Stimulated activated CD4-positive, alpha-beta T cell treated with anti-CD3 and anti-CD28 coated beads, Interleukin-1b, Interleukin-23, amount 100 ng/mL, for 24 hours (primary cell): ENCODE data around the gene NCBP3.

Experiments
- DNase-seq, 4 experiments: peaks; one replicate each; pipeline ENCODE4 v3.0.0-alpha.2; 2020; ENCODE audit warnings: low read depth in 4 of 4, low spot score in 1 of 4

NCBP3 gene, protein sequence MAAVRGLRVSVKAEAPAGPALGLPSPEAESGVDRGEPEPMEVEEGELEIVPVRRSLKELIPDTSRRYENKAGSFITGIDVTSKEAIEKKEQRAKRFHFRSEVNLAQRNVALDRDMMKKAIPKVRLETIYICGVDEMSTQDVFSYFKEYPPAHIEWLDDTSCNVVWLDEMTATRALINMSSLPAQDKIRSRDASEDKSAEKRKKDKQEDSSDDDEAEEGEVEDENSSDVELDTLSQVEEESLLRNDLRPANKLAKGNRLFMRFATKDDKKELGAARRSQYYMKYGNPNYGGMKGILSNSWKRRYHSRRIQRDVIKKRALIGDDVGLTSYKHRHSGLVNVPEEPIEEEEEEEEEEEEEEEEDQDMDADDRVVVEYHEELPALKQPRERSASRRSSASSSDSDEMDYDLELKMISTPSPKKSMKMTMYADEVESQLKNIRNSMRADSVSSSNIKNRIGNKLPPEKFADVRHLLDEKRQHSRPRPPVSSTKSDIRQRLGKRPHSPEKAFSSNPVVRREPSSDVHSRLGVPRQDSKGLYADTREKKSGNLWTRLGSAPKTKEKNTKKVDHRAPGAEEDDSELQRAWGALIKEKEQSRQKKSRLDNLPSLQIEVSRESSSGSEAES

DNA sequence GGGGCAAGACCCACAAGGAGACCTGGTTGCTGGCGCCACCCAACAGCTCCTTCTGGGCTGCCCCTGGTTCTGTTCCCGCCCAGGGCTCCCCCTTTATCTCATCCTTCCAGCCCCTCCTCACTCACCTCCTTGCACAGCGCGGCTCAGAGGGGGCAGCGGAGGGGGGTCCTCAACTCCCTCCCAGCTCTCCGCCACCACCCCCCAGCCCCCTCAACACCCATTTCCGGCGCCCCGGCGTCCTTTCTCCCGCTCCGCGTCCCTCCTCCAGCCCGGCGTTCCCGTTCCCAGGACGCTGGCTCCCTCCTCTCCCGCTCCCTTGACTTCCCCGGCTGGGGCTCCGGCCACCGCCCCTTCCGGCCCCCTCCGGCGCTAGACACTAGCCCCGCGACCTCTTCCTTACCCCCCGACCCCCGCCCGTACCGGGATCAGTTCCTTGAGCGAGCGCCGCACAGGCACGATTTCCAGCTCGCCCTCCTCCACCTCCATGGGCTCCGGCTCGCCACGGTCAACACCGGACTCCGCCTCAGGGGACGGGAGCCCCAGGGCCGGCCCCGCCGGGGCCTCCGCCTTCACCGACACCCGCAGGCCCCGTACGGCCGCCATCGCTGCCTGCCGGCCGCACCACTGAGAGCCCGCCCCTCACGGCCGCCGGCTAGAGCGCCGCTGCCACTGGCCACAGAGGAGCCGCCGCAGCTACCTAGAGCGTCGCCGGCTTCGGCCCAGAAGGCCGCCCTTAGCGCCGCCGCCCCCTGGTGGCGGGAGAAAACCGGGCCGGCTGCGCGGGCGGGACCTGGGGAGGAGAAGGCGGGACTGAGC lies at the start of gene NCBP3:
Gene NCBP3 (minus strand): TSS at position 626 of the 816 bp plus-strand sequence. CDS start 23 bp downstream, at position 603.
- peak; percentile 77 to 90 (median 85) for DNase-seq

DNA sequence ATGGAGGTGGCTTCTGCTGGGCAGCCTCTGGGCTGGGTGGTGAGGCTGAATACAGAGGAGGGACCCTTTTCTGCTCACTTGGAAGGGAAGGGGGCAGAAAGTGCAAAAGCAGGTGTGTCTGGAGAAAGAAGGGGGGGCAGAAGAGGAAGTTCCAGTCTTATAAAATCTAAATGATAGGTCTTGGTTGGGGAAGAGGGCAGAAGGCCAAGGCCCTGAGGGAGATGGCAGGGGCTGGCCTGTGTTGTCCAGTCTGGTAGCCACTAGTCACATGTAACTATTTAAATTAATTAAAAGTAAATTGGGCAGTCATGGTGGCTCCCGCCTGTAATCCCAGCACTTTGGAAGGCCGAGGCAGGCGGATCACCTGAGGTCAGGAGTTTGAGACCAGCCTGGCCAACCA lies 49.3 kb upstream of the NCBP3 start:
- no peak for DNase-seq

DNA sequence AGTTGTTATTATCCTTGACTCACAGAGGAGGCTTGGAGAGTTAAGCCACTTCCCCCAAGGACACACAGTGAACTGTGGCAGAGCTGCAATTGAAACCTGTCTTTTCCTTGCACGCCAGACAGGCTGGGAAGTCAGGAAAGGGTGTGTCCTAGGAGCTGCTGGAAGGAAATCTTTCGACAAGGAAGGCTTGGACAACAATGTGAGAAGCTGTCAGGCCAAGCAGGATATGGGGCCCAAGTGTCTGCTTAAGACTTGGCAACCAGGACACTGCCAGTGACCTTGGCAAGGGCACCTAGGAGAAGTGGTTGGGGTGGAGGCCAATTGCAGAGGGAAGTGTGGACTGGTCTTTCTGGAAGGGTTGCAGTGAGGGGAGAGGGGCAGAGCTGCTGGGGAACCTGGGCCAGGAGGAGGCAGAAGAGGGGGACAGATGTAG lies 48.9 kb upstream of the NCBP3 start:
- DNase-seq: no peak

DNA sequence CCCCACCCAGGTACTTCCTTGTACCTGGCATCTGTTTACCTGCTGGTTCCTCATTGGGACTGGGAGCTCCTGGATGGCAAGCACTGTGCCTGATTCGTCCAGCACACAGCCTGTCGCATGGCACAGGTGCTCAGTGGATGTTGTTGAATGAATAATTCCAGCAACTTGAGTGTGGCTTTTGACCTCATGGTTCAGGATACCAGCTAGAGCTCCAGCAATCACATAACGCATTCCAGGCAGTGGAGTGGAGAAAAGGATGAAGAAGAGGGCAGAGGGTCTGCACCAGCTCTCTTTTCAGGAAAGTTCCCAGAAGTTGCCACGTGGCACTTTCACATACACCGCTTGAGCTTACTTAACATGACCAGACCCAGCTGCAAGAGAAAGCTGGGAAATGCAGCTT lies 48.1 kb upstream of the NCBP3 start:
- DNase-seq: no peak

DNA sequence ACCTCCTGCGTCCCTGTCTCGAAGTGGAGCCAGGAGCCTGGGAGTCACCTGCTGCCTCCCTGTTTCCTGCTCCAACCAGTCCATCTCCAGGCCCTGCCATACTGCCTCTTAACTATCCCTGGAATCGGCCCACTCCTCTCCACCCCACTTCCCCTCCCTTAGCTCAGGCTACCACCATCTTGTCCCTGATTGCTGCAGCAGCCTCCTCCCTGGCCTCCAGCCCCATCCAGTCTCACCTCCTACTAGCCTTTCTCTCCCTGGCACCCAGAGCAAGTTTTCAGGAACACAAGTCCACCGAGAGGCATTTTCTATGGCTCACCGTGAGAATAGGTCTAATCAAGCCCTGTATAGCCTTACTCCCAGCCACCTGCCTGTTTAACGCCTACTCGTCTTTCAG lies 47.7 kb upstream of the NCBP3 start:
- DNase-seq: no peak

DNA sequence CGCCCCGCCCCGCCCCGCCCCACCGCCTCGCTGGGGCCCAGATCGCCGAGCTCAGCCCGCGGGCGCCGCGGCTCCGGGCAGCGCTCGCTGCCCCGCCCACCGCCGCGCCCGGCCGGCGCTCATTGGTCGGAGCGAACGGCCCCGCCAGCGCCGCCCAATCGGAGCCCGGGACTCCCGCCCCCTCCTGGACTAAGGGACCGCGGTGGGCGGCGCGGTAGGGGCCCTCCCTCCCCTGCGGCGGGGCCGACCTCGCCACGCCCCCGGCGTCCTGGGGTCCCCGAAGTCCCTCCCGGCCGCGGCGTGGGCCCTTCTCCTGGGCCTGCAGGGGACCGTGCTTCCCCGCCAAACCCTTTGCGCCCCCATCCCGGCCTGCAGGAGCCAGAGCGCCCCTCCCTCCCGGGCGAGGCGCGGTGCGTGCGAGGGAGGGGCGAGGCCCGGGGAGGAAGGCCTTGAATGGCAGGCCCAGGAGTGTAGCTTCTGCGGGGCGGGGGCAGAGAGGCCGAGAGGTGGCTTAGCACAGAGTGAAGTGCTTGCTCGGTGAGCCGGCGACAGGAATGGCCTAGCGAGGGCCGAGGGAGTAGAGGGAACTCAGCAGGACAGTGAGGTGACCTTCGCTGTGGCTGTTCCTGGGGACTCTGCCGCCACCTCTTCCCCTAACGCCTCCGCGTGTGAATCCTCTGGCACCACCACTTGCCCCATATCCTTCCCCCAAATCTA lies 47.1 kb upstream of the NCBP3 start, which contains the start of gene CAMKK1:
Gene CAMKK1 (minus strand): TSS at position 51 of the 717 bp plus-strand sequence. CDS start 7,366 bp downstream, outside the sequence.
- peak; percentile 60 to 90 (median 74) for DNase-seq

DNA sequence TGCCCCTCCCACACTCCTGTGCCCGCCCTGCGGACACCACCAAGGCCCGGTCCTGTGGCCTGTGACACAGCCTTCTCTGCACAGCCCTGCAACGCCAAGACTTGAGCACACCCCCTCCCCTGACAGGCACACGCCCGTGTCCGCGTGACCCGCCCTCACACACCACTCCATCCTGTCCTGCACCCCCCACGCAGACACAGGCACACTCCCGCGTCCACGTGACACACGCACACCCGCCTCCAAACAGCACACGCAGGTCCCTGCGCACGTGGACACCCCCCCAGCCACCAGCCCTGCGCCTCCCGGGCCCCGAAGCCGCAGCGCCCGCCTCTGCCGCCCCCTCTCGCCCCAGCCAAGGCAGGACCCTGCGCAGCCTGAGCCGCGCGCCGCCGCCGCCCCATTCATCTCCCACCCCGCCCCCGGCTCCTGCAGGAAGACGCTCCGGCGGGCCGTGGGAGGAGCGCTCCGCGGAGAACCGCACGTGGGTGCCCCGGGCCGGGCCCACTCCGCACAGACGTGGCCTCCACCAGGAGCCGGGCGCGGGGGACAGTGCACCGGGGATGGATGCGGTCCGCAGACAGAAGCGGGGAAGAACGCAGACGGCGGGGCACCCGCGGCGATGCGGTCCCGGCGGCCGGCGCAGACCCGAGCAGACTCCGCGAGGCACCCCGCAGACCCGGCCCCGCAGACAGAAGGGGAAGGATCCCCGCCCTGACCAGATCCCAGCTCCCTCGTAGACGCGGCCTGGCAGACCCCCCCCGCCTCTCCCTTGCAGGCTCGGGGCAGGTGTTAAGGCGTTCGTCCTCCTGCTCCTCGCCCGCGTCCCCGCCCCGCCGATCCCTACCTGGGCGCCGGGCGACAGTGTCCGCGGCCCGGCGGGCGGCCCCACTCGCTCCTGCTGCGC lies 46.3 kb upstream of the NCBP3 start:
- peak in 3 of 4 experiments; percentile 17 to 49 (median 40) for DNase-seq

DNA sequence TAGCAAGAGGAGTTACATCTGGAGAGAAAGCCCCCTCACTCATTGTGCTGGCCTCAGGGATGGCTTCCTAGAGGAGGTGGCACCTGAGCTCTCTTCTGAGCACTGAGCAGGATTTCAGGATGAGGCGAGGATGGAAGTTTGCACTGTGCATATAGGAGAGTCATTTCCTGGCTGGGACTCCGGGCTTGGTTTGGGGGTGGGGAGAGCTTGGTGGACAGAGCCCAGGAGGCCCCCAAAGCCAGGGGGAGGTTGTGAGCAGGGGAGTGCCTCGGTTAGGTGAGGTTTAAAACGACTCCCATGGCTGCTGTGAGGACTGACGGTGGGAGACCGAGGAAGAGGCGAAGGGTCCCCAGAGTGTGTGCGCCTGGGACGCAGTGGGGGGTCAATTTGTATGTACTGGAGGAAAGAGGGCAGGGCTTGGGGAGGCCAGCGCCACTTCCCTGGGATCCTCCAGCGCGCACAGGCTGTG lies 45.6 kb upstream of the NCBP3 start:
- no peak for DNase-seq

DNA sequence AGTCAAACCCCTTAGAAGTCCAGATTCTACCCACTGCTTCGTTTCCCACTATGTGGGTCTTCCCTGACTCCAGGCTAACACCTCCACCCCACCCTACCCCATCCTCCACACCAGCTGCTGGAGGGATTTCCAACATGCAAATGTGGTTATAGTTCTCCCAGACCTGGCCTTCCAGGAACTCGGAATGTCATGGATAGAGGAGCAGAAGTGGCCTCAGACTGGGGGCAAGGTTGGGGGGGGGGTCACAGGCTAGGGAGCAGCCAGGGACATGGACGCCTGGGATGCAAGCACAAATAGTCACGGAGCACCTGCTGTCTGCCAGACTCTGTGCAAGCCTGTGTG lies 44.8 kb upstream of the NCBP3 start:
- DNase-seq: no peak

DNA sequence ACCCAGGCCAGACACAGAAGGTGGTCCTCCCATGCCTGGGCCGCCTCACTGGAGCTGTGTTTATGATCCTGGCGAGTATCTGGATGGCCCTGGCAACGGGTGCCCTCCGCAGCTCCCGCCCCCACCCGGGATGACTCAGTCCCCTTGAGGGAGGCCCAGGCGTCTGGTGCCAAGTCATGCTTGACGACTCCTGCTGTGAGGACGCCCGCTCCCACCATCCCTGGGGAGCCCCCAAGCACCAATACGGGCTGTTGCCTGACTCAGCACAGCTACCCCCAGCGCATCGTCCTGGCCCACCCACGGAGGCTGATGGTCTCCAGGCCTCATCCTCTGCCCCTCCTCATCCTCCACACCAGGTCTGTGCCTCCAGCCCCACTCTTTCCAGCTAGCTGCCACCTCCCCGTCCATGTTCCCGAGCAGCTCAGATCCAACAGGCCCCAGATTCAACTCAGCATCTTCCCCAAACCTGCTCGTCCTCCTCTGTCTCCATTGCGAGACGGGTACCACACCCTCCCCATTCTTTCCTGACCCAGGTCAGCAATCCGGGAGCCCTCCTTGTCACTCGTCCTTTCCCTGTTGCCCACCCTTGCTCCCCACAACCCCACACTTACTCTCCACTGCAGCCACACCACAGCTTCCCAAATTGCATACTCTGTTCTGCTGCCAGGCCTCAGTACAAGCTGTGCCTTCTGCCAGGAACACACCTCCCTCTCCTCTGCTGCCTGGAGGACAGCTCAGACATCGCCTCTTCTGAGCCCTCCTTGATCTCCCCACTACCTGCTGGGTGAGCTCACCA lies 44.2 kb upstream of the NCBP3 start:
- DNase-seq: no peak

DNA sequence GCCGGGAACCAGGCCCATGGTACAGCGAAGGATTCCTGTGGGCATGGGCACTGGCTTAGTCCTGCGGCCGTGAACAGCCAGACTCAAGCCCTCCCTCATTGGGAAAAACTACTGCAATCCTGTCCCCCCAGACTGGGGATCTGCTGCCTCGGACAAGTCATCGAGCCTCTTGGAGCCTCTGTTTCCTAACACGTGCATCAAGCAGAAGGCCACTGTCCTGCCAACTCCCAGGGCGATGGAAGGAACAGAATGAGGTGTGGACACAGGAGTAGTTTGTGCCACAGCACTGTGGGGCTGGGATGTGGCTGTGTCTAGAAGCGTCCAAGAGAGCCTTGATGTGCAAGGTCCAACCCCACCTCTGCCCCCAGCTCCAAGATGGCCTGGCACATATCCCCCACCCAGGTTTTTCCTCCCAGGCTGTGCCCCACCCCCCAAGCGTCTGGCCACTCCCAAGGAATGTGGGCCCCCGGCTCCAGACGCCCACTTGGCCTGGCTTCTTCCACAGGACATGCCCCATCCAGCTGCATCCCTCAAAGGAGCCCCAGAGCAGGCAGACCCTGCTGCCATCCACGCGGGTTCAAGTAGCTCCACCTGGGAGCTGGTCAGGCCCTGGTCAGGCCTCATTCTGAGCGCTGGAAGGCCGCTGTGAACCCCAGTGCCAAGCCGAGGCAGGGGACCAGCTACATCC lies 43.4 kb upstream of the NCBP3 start:
- DNase-seq: no peak

DNA sequence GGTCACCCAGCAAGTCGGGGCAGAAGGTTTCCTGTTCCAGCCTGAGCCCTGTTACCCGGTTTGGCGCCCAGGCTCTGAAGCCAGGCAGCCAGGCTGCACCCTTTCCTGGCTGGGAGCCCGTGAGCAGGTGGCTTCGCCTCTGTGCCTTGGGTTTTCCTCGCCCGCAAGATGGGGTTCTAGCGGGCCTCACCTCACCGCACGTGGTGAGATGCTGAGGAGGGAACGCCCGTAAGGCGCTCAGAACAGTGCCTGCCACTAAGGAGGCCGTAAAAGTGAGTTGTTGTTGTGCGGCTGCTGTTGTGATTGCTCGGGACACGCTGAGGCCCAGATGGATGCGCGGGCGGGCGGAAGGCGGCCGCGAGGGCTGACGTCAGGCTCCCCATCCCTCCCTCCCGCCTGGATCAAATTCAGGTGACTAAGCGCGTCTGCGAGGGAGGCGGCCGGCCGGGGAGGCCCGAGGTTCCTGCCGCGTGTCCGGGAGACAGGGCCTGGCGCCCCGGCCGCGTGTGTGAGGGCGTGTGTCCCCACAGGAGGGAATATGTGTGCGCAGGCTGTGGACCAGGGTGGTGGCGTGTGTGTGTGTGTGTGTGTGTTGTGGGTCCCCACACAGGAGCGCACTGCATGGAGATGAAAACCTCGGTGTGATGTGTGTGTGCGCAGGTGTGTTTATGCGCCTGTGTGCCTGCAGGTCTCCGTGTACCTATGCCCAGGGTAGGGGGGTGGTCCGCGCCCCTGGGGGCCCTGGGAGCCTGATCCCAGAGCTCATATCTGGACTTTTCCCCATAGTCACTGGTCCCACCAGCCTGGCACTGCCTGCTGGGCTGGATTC lies 42.5 kb upstream of the NCBP3 start:
- DNase-seq: no peak

DNA sequence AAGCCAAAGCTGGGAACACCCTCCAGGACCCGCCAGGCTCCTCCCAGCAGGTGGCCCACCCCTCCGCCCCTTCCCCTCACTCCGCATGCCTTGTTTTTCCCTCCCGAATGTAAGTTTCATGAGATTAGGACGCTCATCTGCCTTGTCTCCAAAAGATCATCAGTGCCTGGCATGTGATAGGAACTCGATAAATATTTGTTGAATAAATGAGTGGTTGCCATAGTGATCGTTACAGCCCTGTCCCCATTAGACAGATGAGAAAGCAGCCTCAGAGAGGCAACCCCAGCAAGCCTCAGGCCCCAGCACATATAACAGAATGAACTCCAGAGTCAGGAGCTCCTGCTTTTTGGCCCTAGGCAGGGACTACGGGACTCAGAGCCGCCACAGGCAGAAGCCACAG lies 41.8 kb upstream of the NCBP3 start:
- no peak for DNase-seq

DNA sequence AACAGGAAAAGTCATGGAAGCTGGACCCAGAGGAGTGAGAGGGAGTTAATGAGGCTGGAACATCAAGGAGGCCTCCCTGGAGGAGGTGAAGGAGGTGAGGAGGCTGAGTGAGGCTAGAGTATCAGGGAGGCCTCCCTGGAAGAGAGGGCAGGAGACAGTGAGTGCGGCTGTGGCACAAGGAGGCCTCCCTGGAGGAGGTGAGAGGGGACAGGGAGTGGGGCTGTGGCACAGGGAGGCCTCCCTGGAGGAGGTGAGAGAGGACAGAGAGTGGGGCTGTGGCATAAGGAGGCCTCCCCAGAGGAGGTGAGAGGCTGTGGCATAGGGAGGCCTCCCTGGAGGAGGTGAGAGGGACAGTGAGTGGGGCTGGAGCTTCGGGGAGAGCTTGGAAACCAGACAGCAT lies 41.3 kb upstream of the NCBP3 start:
- no peak for DNase-seq

DNA sequence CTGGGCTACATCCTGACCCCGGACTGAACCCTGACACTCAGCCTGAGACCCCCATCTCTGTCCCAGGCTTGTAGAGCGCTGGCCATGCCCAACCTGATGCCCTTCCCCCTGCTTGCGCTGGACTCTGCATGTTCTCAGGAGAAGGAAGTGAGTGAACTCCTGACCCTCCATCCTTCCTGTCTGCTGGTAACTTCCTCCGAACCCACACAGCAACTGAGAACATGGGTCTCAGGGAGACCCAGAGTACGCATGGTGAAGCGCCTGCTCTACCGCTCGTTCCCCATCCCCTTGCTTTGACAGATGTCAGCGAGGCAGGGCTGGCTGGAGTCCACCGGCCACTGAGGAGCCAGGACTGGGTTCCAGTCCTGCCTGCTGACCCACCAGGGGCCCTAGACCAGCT lies 40.7 kb upstream of the NCBP3 start:
- no peak for DNase-seq

DNA sequence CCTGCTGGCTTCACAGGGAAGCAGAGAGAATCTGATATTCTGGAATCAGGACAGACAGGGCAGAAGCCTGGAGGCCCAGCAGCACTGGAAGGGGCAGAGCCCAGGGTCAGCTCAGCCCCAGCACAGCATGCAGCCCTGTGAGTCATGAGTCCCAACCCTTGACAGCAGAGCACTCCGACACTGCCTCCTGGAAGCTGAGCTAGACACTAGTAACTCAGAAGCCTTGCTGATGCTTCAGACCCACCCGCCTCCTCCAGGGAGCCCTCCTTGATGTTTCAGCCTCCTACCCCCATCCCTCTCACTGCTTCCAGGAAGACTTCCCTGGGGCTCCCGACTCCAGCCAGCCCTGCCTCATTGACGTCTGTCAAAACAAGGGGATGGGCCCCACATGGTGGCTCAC lies 39.9 kb upstream of the NCBP3 start:
- DNase-seq: no peak

DNA sequence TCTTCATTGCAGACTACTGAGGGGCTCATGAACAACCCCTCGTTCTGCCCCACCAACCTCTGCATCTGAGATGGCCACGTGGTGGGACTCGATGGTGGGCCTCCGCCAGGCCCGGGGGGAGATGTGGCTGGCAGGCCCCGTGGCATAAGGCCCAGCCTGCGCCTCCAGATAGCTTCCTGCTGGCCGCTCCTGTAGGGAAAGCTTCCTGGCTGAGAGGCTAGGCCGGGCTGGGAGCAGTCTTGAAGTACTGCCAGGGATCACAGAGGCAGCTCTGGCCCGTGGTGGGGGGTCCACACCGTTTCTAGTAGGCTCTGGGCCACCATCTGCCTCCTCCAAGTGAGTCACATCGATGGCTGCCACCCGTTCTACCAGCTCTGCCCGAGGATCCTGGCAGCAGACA lies 39.2 kb upstream of the NCBP3 start:
- DNase-seq: no peak

DNA sequence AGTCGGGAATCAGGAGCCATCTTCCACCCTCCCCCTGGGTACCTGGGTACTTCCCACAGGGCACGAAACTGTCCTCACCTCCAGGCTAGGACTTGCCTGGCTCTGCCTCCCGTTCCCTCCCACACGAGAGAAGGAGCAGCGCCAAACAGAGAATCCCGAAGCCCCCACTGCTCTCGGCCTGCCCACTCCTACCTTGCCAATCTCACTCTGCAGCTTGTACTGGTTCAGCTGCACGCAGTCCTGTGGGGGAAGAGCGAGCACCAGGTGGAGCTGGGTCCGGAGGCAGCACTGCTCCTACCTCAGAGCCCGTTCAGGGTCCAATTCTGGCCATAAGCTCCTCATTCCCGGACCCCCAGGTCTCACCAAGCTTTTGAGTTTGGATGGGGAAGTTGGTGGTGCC lies 38.1 kb upstream of the NCBP3 start:
- DNase-seq: no peak
